H1 (cell line): ENCODE data around the gene GNAO1. TPM values are rescaled to one million over a fixed set of nuclear protein-coding genes. Genes with fewer than 3 reads are reported as not detected.

ENCODE experiments used
- CTCF ChIA-PET: fragments of 300-600 bp; sonication (Branson Sonifier 250); formaldehyde crosslinking; loops from one replicate; lab custom pipeline; 2021; ENCODE audit not compliant: partially characterized antibody; lab: Charles Lee
- POLR2A ChIA-PET: fragments of 300-600 bp; sonication (Branson Sonifier 250); formaldehyde crosslinking; loops from one replicate; lab custom pipeline; 2021; ENCODE audit warnings: inconsistent platforms; ENCODE audit not compliant: partially characterized antibody; lab: Charles Lee
- DNase-seq, 2 experiments: peaks; one replicate each; pipeline versions ENCODE4 v3.0.0 to v3.0.0-alpha.2; 2010 to 2022; ENCODE audit warnings: low spot score in 2 of 2, low read depth in 1 of 2, mixed read lengths in 1 of 2
- FAIRE-seq: peaks from 2 replicates; lab custom pipeline; 2011; peaks lifted over from hg19 to GRCh38; lab: Jason Lieb, UNC
- H2AFZ ChIP-seq: 2 replicates; pipeline ENCODE4 v1.8.1; 2012; ENCODE audit warnings: low read length, inconsistent platforms
- H2AK5ac ChIP-seq: 2 replicates; pipeline ENCODE4 v1.6.1; 2013; ENCODE audit warnings: low read depth, low read length
- H2BK120ac ChIP-seq: replicated peaks from 2 replicates; pipeline ENCODE3; 2013; ENCODE audit warnings: low read depth, low read length, inconsistent platforms
- H2BK12ac ChIP-seq: 2 replicates; pipeline ENCODE4 v1.6.1; 2013; ENCODE audit warnings: low read depth, low read length
- H2BK15ac ChIP-seq: 2 replicates; pipeline ENCODE4 v1.6.1; 2013; ENCODE audit warnings: low read length
- H2BK20ac ChIP-seq: 2 replicates; pipeline ENCODE4 v1.6.1; 2013; ENCODE audit warnings: low read length
- H2BK5ac ChIP-seq: 2 replicates; pipeline ENCODE4 v1.6.1; 2013; ENCODE audit warnings: low read depth, low read length
- H3K14ac ChIP-seq: 2 replicates; pipeline ENCODE4 v1.6.1; 2013; ENCODE audit warnings: inconsistent platforms; ENCODE audit not compliant: insufficient read length
- H3K18ac ChIP-seq: 2 replicates; pipeline ENCODE4 v1.6.1; 2013; ENCODE audit warnings: low read length; ENCODE audit errors: extremely low read depth
- H3K23ac ChIP-seq: 2 replicates; pipeline ENCODE4 v1.6.1; 2013; ENCODE audit warnings: inconsistent platforms; ENCODE audit not compliant: insufficient read length
- H3K23me2 ChIP-seq: 2 replicates; pipeline ENCODE4 v1.6.1; 2013; ENCODE audit warnings: low read depth, low read length
- H3K27ac ChIP-seq: 2 replicates; pipeline ENCODE4 v1.6.1; 2011; ENCODE audit warnings: low read depth, low read length, inconsistent platforms
- H3K27me3 ChIP-seq, 4 experiments: replicated peaks in 1 of 4; 1 replicate in 1 of 4; 2 replicates in 3 of 4; pipeline versions ENCODE4 v1.6.1 to v1.8.1; 2011 to 2013; ENCODE audit warnings: low read length in 3 of 4, mild to moderate bottlenecking in 3 of 4, inconsistent platforms in 2 of 4, mixed read lengths in 2 of 4, moderate library complexity in 1 of 4; ENCODE audit not compliant: control insufficient read depth in 3 of 4, insufficient read depth in 3 of 4; ENCODE audit errors: extremely low read depth in 1 of 4
- H3K36me3 ChIP-seq, 4 experiments: 2 replicates each; pipeline versions ENCODE4 v1.6.1 to v1.8.1; 2011 to 2013; ENCODE audit warnings: mild to moderate bottlenecking in 4 of 4, low read length in 3 of 4, moderate library complexity in 2 of 4, control low read depth in 1 of 4, inconsistent platforms in 1 of 4; ENCODE audit not compliant: insufficient read depth in 4 of 4, control insufficient read depth in 2 of 4
- H3K4ac ChIP-seq: replicated peaks from 2 replicates; pipeline ENCODE3; 2013; ENCODE audit warnings: low read length, low read depth, mixed read lengths, inconsistent platforms; ENCODE audit not compliant: insufficient read length
- H3K4me1 ChIP-seq, 4 experiments: replicated peaks in 1 of 4; 1 replicate in 1 of 4; 2 replicates in 3 of 4; pipeline versions ENCODE4 v1.6.1 to v1.8.1; 2011 to 2013; ENCODE audit warnings: low read length in 3 of 4, inconsistent platforms in 2 of 4, mixed read lengths in 1 of 4; ENCODE audit not compliant: insufficient read depth in 4 of 4, control insufficient read depth in 3 of 4
- H3K4me2 ChIP-seq, 2 experiments: 2 replicates each; pipeline versions ENCODE4 v1.6.1 to v1.8.1; 2011 to 2013; ENCODE audit warnings: low read depth in 2 of 2, low read length in 2 of 2, control low read depth in 1 of 2, inconsistent platforms in 1 of 2, mild to moderate bottlenecking in 1 of 2; ENCODE audit not compliant: insufficient read depth in 1 of 2
- H3K4me3 ChIP-seq, 4 experiments: fragments of 200-600, 300-600 bp in 1 of 4; sonication (generic), shearing (Covaris generic), sonication (Bioruptor Twin) in 1 of 4; 2 replicates each; pipeline versions ENCODE4 v1.5.1 to v1.8.1; 2011 to 2016; ENCODE audit warnings: low read length in 4 of 4, low read depth in 3 of 4, control low read depth in 2 of 4, inconsistent platforms in 2 of 4, mild to moderate bottlenecking in 2 of 4, mixed read lengths in 1 of 4, moderate library complexity in 1 of 4; ENCODE audit not compliant: insufficient read depth in 2 of 4; ENCODE audit errors: extremely low read depth in 1 of 4
- H3K56ac ChIP-seq: replicated peaks from 2 replicates; pipeline ENCODE3; 2013; ENCODE audit warnings: low read depth, mild to moderate bottlenecking, mixed read lengths, low read length, inconsistent platforms; ENCODE audit not compliant: insufficient read length
- H3K79me1 ChIP-seq: 2 replicates; pipeline ENCODE4 v1.6.1; 2013; ENCODE audit warnings: low read depth, low read length, control low read depth
- H3K79me2 ChIP-seq, 2 experiments: 2 replicates each; pipeline versions ENCODE4 v1.6.1 to v1.8.1; 2012 to 2013; ENCODE audit warnings: low read length in 2 of 2, mild to moderate bottlenecking in 2 of 2, inconsistent platforms in 1 of 2; ENCODE audit not compliant: insufficient read depth in 2 of 2, control insufficient read depth in 1 of 2
- H3K9ac ChIP-seq, 4 experiments: replicated peaks in 1 of 4; 1 replicate in 1 of 4; 2 replicates in 3 of 4; pipeline versions ENCODE4 v1.6.1 to v1.8.1; 2011 to 2013; ENCODE audit warnings: low read depth in 3 of 4, low read length in 3 of 4, control low read depth in 2 of 4, mild to moderate bottlenecking in 2 of 4, moderate library complexity in 2 of 4, inconsistent platforms in 1 of 4; ENCODE audit errors: extremely low read depth in 1 of 4
- H3K9me3 ChIP-seq, 2 experiments: 2 replicates each; pipeline versions ENCODE4 v1.6.1 to v1.8.1; 2012 to 2013; ENCODE audit warnings: mild to moderate bottlenecking in 2 of 2, moderate library complexity in 2 of 2, control low read depth in 1 of 2, inconsistent platforms in 1 of 2, low read depth in 1 of 2, low read length in 1 of 2, mixed read lengths in 1 of 2; ENCODE audit not compliant: insufficient read depth in 2 of 2
- H4K20me1 ChIP-seq, 2 experiments: replicated peaks in 1 of 2; 2 replicates each; pipeline versions ENCODE3 to v1.8.1; 2011 to 2013; ENCODE audit warnings: inconsistent platforms in 2 of 2, low read length in 2 of 2, mild to moderate bottlenecking in 1 of 2; ENCODE audit not compliant: insufficient read depth in 2 of 2, control insufficient read depth in 1 of 2
- H4K5ac ChIP-seq: 2 replicates; pipeline ENCODE4 v1.6.1; 2013; ENCODE audit warnings: low read length, low read depth, mixed read lengths, inconsistent platforms; ENCODE audit not compliant: insufficient read length
- H4K8ac ChIP-seq: 2 replicates; pipeline ENCODE4 v1.8.0; 2013; ENCODE audit warnings: mild to moderate bottlenecking, moderate library complexity, low read length, inconsistent platforms; ENCODE audit not compliant: insufficient read depth; ENCODE audit errors: extremely low read depth
- H4K91ac ChIP-seq: replicated peaks from 2 replicates; pipeline ENCODE3; 2013; ENCODE audit warnings: low read length, mixed read lengths, inconsistent platforms; ENCODE audit not compliant: insufficient read length
- BRCA1 ChIP-seq: IDR thresholded peaks from 2 replicates; pipeline ENCODE4 v1.6.1; 2012; ENCODE audit warnings: low read depth, low read length, improper control_type of control experiment
- CBX8 ChIP-seq: fragments of 300-800, 300-1000 bp; sonication (generic); IDR thresholded peaks from 2 replicates; pipeline ENCODE4 v1.7.1; 2016; ENCODE audit warnings: low read depth, low read length, borderline replicate concordance
- CHD2 ChIP-seq: IDR thresholded peaks from 2 replicates; pipeline ENCODE4 v1.6.1; 2012; ENCODE audit warnings: low read length, improper control_type of control experiment
- CREB1 ChIP-seq: IDR thresholded peaks from 2 replicates; pipeline ENCODE4 v1.6.1; 2012; ENCODE audit warnings: inconsistent platforms
- CTBP2 ChIP-seq: IDR thresholded peaks from 2 replicates; pipeline ENCODE4 v1.7.0; 2011; ENCODE audit warnings: borderline replicate concordance, mild to moderate bottlenecking, moderate library complexity, mixed read lengths, low read length; ENCODE audit not compliant: insufficient read depth, insufficient read length
- GABPA ChIP-seq: IDR thresholded peaks from 2 replicates; pipeline ENCODE4 v1.6.1; 2011; ENCODE audit warnings: mild to moderate bottlenecking, low read length, moderate library complexity, borderline replicate concordance; ENCODE audit not compliant: insufficient read depth
- HDAC2 ChIP-seq, 2 experiments: fragments of 300-600 bp in 1 of 2; sonication (generic) in 1 of 2; IDR thresholded peaks; 2 replicates each; pipeline ENCODE4 v1.6.1; 2011 to 2012; ENCODE audit warnings: low read depth in 2 of 2, low read length in 2 of 2, mild to moderate bottlenecking in 2 of 2, moderate library complexity in 2 of 2, borderline replicate concordance in 1 of 2, inconsistent platforms in 1 of 2
- KDM4A ChIP-seq: IDR thresholded peaks from one replicate; pipeline ENCODE4 v1.7.1; 2012; ENCODE audit warnings: low read depth, mild to moderate bottlenecking, moderate library complexity, low read length, inconsistent platforms; ENCODE audit not compliant: severe bottlenecking
- KDM5A ChIP-seq: fragments of 200-600 bp; IDR thresholded peaks from 2 replicates; pipeline ENCODE4 v1.7.1; 2012; ENCODE audit warnings: mild to moderate bottlenecking, low read length, inconsistent platforms, mixed read lengths
- SIRT6 ChIP-seq: IDR thresholded peaks from one replicate; pipeline ENCODE4 v1.7.1; 2012; ENCODE audit warnings: low read length, inconsistent platforms
- SP1 ChIP-seq: IDR thresholded peaks from 2 replicates; pipeline ENCODE4 v1.6.1; 2011; ENCODE audit warnings: low read depth, low read length
- TEAD4 ChIP-seq: IDR thresholded peaks from 2 replicates; pipeline ENCODE4 v1.6.1; 2012; ENCODE audit warnings: low read depth, low read length, inconsistent platforms, mixed read lengths
- ZNF274 ChIP-seq: IDR thresholded peaks from 2 replicates; pipeline ENCODE4 v1.7.0; 2012; ENCODE audit warnings: low read length, borderline replicate concordance; ENCODE audit errors: extremely low read depth
- polyA plus RNA-seq, 7 experiments: library from polyadenylated mRNA; depleted of rRNA in 3 of 7; stranded (reverse) in 5 of 7; unstranded in 2 of 7; fragments of >200 nt in 5 of 7; fragments of 200-250 nt in 2 of 7; gene quantifications; 1 replicate in 5 of 7; 2 replicates in 1 of 7; 4 replicates in 1 of 7; pipeline versions ENCODE4 v1.2.1 to v1.2.3, GENCODE V29; 2011 to 2013; ENCODE audit warnings: missing spikeins in 2 of 7, mixed read lengths in 2 of 7
- total RNA-seq: library from RNA; stranded (reverse); fragmentation: NEBNext Ultra II Directional; extraction: Animal tissue kit (Norgen Biotek cat#: 25700); gene quantifications from 2 replicates; pipeline ENCODE4 v1.2.1, GENCODE V29; 2021
- TF ChIP-seq, protein P1 (sequence below), 3 experiments: IDR thresholded peaks; 1 replicate in 2 of 3; 2 replicates in 1 of 3; pipeline versions ENCODE4 v1.5.1 to v1.6.1; 2011; ENCODE audit warnings: low read length in 3 of 3, mild to moderate bottlenecking in 3 of 3, inconsistent platforms in 2 of 3, low read depth in 1 of 3, moderate library complexity in 1 of 3; ENCODE audit not compliant: insufficient read depth in 1 of 3; ENCODE audit errors: control extremely low read depth in 1 of 3

GNAO1 gene
- total and polyA plus RNA-seq, 2 of the 8 experiments (the other 6 are each of a cell fraction or from before 2014, with no cell fraction given): 6.7 to 34.4 TPM

GRCh38 chr16:56164636-56165035 is 26.7 kb upstream of the GNAO1 start:
- Histone ChIP-seq H2AK5ac (no peak overlapping the region), H2BK120ac (no peak overlapping the region), H4K91ac (no peak overlapping the region), H3K4me1 (no peaks in the 10 kb centered on the region), H4K20me1 (no peaks in the 10 kb centered on the region), H2BK20ac (no peak overlapping the region), H3K18ac (no peak overlapping the region), H3K36me3 (no peaks in the 10 kb centered on the region), H3K9ac (no peak overlapping the region), H3K23me2 (no peaks in the 10 kb centered on the region), H2AFZ (no peak overlapping the region), H3K14ac (no peak overlapping the region), H3K9me3 (no peaks in the 10 kb centered on the region), H4K5ac (no peak overlapping the region), H2BK12ac (no peak overlapping the region), H3K79me1 (no peaks in the 10 kb centered on the region), H3K4me2 (no peak overlapping the region), H3K4me3 (no peak overlapping the region), H3K56ac (no peak overlapping the region), H2BK15ac (no peak overlapping the region), H2BK5ac (no peak overlapping the region), H4K8ac (no peak overlapping the region), H3K4ac (no peak overlapping the region), H3K79me2 (no peaks in the 10 kb centered on the region), H3K23ac (no peak overlapping the region), H3K27ac (no peak overlapping the region), H3K27me3 (no peaks in the 10 kb centered on the region)
- ChIA-PET CTCF (interaction anchor here (1.5 kb wide), 1 partner anchor 40 kb away, joined by 3 read pairs; no protein-coding TSS in a partner anchor), POLR2A (no interaction called here)
- FAIRE-seq: no peak
- DNase-seq: no peak
- TF ChIP-seq, protein P1, sequence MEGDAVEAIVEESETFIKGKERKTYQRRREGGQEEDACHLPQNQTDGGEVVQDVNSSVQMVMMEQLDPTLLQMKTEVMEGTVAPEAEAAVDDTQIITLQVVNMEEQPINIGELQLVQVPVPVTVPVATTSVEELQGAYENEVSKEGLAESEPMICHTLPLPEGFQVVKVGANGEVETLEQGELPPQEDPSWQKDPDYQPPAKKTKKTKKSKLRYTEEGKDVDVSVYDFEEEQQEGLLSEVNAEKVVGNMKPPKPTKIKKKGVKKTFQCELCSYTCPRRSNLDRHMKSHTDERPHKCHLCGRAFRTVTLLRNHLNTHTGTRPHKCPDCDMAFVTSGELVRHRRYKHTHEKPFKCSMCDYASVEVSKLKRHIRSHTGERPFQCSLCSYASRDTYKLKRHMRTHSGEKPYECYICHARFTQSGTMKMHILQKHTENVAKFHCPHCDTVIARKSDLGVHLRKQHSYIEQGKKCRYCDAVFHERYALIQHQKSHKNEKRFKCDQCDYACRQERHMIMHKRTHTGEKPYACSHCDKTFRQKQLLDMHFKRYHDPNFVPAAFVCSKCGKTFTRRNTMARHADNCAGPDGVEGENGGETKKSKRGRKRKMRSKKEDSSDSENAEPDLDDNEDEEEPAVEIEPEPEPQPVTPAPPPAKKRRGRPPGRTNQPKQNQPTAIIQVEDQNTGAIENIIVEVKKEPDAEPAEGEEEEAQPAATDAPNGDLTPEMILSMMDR (IDR thresholded peaks at IDR 0.05; ENCODE audit: control extremely low read depth in 1 of 3, insufficient read depth in 1 of 3, low read depth in 1 of 3, low read length in 3 of 3): no peak
- TF ChIP-seq CTBP2 (no peak), SP1 (no peak), HDAC2 (IDR thresholded peaks at IDR 0.05; ENCODE audit: borderline replicate concordance in 1 of 2, low read depth in 2 of 2, low read length in 2 of 2) (no peak), ZNF274 (no peak), KDM5A (no peak), SIRT6 (no peak), CREB1 (no peak), GABPA (no peak), BRCA1 (no peak), CBX8 (no peak), CHD2 (no peak), KDM4A (no peak), TEAD4 (no peak)
